Hypothalamus (tissue), 51 donors: ENCODE data around the gene ATP8B4.
"Not testable (repeated sequence)": the region's sequence is repeated elsewhere in the genome, so short reads cannot be mapped to it uniquely, and the experiment has no call there.

Source experiments
- DNase-seq, 51 donors: peaks; one replicate each; lab custom pipeline; 2025; lab: John Stamatoyannopoulos, UW

The ATP8B4 gene

GRCh38 chr15:50119063-50120040 lies at the start of gene ATP8B4:
ATP8B4 (minus strand) TSS chr15:50119233; CDS start chr15:50106966, 12,267 bp downstream.
- no peak for DNase-seq

- no peak for DNase-seq
These were observed 49.3 kb upstream of the ATP8B4 start for GRCh38 chr15:50168379-50168778.

GRCh38 chr15:50167110-50167509 lies 48.1 kb upstream of the ATP8B4 start:
- no peak for DNase-seq

GRCh38 chr15:50166216-50166615 lies 47.2 kb upstream of the ATP8B4 start:
- no peak for DNase-seq

- no peak for DNase-seq
These were observed 45.4 kb upstream of the ATP8B4 start for GRCh38 chr15:50164458-50164857.

- no peak for DNase-seq
These were observed 44.8 kb upstream of the ATP8B4 start for GRCh38 chr15:50163719-50164410.

GRCh38 chr15:50162969-50163718 lies 44.1 kb upstream of the ATP8B4 start:
- no peak for DNase-seq

- DNase-seq, result not testable (repeated sequence)
These were observed 39.2 kb upstream of the ATP8B4 start for GRCh38 chr15:50158236-50158635.

GRCh38 chr15:50151476-50151875 lies 32.4 kb upstream of the ATP8B4 start:
- no peak for DNase-seq

GRCh38 chr15:50150851-50151250 lies 31.8 kb upstream of the ATP8B4 start:
- no peak for DNase-seq

- no peak for DNase-seq
These were observed 31.3 kb upstream of the ATP8B4 start for GRCh38 chr15:50150349-50150748.

- DNase-seq, result no peak
These were observed 30.1 kb upstream of the ATP8B4 start for GRCh38 chr15:50149090-50149489.

GRCh38 chr15:50148362-50148963 lies 29.4 kb upstream of the ATP8B4 start:
- no peak for DNase-seq

GRCh38 chr15:50146632-50147031 lies 27.6 kb upstream of the ATP8B4 start:
- no peak for DNase-seq

- peak in 2 of 51 donors; percentile 1 to 46 for DNase-seq
These were observed 26.4 kb upstream of the ATP8B4 start for GRCh38 chr15:50145451-50145872.

- DNase-seq, result no peak
These were observed 25.5 kb upstream of the ATP8B4 start for GRCh38 chr15:50144341-50145120.

- DNase-seq, result no peak
These were observed 24.3 kb upstream of the ATP8B4 start for GRCh38 chr15:50143255-50143860.

- DNase-seq, result no peak
These were observed 22.8 kb upstream of the ATP8B4 start for GRCh38 chr15:50141856-50142255.

GRCh38 chr15:50140983-50141382 lies 21.9 kb upstream of the ATP8B4 start:
- DNase-seq, result no peak
